IMR-90 (cell line): ENCODE measurements around the gene RAB27A.
"Not testable (repeated sequence)": the region's sequence is repeated elsewhere in the genome, so short reads cannot be mapped to it uniquely, and the experiment has no call there.

Experiments used
- BHLHE40 ChIP-seq: fragments of 150-350 bp; IDR thresholded peaks from 2 replicates; pipeline ENCODE4 v1.6.1; 2016; ENCODE audit warnings: mild to moderate bottlenecking, low read depth, low read length
- CEBPB ChIP-seq: IDR thresholded peaks from 2 replicates; pipeline ENCODE4 v1.6.1; 2012; ENCODE audit warnings: low read depth, low read length, improper control_type of control experiment
- CTCF ChIP-seq: conservative IDR thresholded peaks from 2 replicates; pipeline ENCODE4 v1.5.1; 2012; ENCODE audit warnings: mild to moderate bottlenecking, low read depth, low read length, improper control_type of control experiment
- ELK1 ChIP-seq: fragments of 150-350 bp; IDR thresholded peaks from 2 replicates; pipeline ENCODE4 v1.6.1; 2016; ENCODE audit warnings: low read depth, mild to moderate bottlenecking, low read length, moderate library complexity, borderline replicate concordance
- FOS ChIP-seq: fragments of 150-350 bp; IDR thresholded peaks from 2 replicates; pipeline ENCODE4 v1.6.1; 2016; ENCODE audit warnings: low read depth, low read length
- MXI1 ChIP-seq: IDR thresholded peaks from 2 replicates; pipeline ENCODE4 v1.6.1; 2012; ENCODE audit warnings: low read depth, mild to moderate bottlenecking, low read length, moderate library complexity, borderline replicate concordance
- POLR2A ChIP-seq: IDR thresholded peaks from 2 replicates; pipeline ENCODE4 v1.6.1; 2012; ENCODE audit warnings: mild to moderate bottlenecking, low read depth, low read length
- RAD21 ChIP-seq: IDR thresholded peaks from 2 replicates; pipeline ENCODE4 v1.6.1; 2012; ENCODE audit warnings: low read length, improper control_type of control experiment
- RCOR1 ChIP-seq: IDR thresholded peaks from 2 replicates; pipeline ENCODE4 v1.6.1; 2012; ENCODE audit warnings: mild to moderate bottlenecking, low read length, improper control_type of control experiment; ENCODE audit not compliant: insufficient replicate concordance
- SMC3 ChIP-seq: fragments of 150-350 bp; IDR thresholded peaks from 2 replicates; pipeline ENCODE4 v1.6.1; 2016; ENCODE audit warnings: low read depth, mild to moderate bottlenecking, antibody characterized with exemption, low read length, moderate library complexity
- USF2 ChIP-seq: fragments of 150-350 bp; IDR thresholded peaks from 2 replicates; pipeline ENCODE4 v1.6.1; 2017; ENCODE audit warnings: mild to moderate bottlenecking, antibody characterized with exemption, low read length, low read depth

- not testable (repeated sequence) for TF ChIP-seq CTCF, POLR2A, MXI1, RAD21, USF2, ELK1, FOS, SMC3, BHLHE40, CEBPB, RCOR1
These were observed 9.0 kb downstream of the RAB27A start for GRCh38 chr15:55280589-55280988.
